ENCODE data around the gene NUP153. TPM values are rescaled to one million over a fixed set of nuclear protein-coding genes. Genes with fewer than 3 reads are reported as not detected.

The NUP153 gene
- polyA plus RNA-seq, 1 of the 3 experiments (the other 2 are of a cell fraction), result 10.5 TPM

DNA sequence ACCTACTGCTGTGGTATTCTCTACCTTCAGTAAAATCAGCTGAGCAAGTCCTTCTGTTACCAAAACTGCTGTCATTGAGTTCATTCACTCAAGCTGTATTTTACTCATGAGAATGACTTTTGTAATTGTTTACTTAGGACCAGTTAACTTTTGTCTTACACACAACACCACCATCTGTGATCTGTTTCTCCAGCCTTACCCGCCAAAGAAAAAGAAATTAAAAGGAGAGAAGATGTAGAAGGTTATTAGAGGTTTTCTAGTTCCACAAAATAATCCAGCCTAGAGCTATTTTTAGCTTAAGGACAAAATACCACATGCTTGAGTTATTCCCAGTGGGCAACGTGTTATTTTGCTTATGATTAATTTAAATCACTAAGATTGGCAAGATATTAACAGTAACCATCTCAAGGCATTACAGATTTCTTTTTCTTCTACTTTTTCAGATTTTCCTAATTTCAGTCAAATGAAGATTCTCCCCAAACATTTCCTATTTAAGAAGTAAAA is 68.5 kb downstream of the NUP153 start:
- H3K4me3 ChIP-seq (ENCODE audit: low read depth in 2 of 2, low read length in 1 of 2), result no peak overlapping the region
- TF ChIP-seq SMC3 (IDR thresholded peaks at IDR 0.05; ENCODE audit: low read depth, low read length), result no peak
- no peak for TF ChIP-seq NRF1 (IDR thresholded peaks at IDR 0.05; ENCODE audit: low read depth, low read length)
- TF ChIP-seq MXI1 (IDR thresholded peaks at IDR 0.05; ENCODE audit: low read depth, low read length), result no peak
- no peak for TF ChIP-seq RAD21 (IDR thresholded peaks at IDR 0.05; ENCODE audit: low read length)
- TF ChIP-seq, protein P1, sequence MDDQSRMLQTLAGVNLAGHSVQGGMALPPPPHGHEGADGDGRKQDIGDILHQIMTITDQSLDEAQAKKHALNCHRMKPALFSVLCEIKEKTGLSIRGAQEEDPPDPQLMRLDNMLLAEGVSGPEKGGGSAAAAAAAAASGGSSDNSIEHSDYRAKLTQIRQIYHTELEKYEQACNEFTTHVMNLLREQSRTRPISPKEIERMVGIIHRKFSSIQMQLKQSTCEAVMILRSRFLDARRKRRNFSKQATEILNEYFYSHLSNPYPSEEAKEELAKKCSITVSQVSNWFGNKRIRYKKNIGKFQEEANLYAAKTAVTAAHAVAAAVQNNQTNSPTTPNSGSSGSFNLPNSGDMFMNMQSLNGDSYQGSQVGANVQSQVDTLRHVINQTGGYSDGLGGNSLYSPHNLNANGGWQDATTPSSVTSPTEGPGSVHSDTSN (IDR thresholded peaks at IDR 0.05), result no peak
- no peak for TF ChIP-seq TAF1 (IDR thresholded peaks at IDR 0.05; ENCODE audit: borderline replicate concordance, low read depth, low read length)
- TF ChIP-seq EP300 (IDR thresholded peaks at IDR 0.05; ENCODE audit: borderline replicate concordance in 1 of 2, low read depth in 1 of 2, low read length in 1 of 2), result no peak
- no peak for TF ChIP-seq GABPA (IDR thresholded peaks at IDR 0.05; ENCODE audit: low read depth)
- TF ChIP-seq, protein P2, sequence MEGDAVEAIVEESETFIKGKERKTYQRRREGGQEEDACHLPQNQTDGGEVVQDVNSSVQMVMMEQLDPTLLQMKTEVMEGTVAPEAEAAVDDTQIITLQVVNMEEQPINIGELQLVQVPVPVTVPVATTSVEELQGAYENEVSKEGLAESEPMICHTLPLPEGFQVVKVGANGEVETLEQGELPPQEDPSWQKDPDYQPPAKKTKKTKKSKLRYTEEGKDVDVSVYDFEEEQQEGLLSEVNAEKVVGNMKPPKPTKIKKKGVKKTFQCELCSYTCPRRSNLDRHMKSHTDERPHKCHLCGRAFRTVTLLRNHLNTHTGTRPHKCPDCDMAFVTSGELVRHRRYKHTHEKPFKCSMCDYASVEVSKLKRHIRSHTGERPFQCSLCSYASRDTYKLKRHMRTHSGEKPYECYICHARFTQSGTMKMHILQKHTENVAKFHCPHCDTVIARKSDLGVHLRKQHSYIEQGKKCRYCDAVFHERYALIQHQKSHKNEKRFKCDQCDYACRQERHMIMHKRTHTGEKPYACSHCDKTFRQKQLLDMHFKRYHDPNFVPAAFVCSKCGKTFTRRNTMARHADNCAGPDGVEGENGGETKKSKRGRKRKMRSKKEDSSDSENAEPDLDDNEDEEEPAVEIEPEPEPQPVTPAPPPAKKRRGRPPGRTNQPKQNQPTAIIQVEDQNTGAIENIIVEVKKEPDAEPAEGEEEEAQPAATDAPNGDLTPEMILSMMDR (IDR thresholded peaks at IDR 0.05), result no peak
- no peak for TF ChIP-seq TCF12 (IDR thresholded peaks at IDR 0.05)
- no peak for TF ChIP-seq FOXJ3 (CRISPR knock-in tag; IDR thresholded peaks at IDR 0.05)
- TF ChIP-seq TEAD4 (IDR thresholded peaks at IDR 0.05; ENCODE audit: borderline replicate concordance, insufficient read depth), result no peak
- H3K36me3 ChIP-seq (replicated peaks in 1 of 2; ENCODE audit: control insufficient read depth in 1 of 2, insufficient read depth in 2 of 2, low read length in 1 of 2), result peaks cover 49 to 76% of the 10 kb centered on the region in 2 experiments
- no peaks in the 10 kb centered on the region for H3K9me3 ChIP-seq
- no peak overlapping the region for H2AFZ ChIP-seq (ENCODE audit: low read depth)
- H3K4me2 ChIP-seq, result no peak overlapping the region
- no peak overlapping the region for H3K9ac ChIP-seq
- WGBS (ENCODE audit: low lambda C conversion rate), result 77% methylated on average over 2 of the region's 2 CpGs
- H4K20me1 ChIP-seq (ENCODE audit: insufficient read depth), result peaks cover 7% of the 10 kb centered on the region; the same call in 1 of the 2 replicates
- no peak for DNase-seq
- H3K79me2 ChIP-seq (ENCODE audit: insufficient read depth), result peaks cover 49% of the 10 kb centered on the region; the same call in 1 of the 2 replicates
- H3F3A ChIP-seq (replicated peaks; ENCODE audit: insufficient read depth), result peaks cover 10% of the 10 kb centered on the region
- CTCF ChIA-PET, result interaction anchor here (1.8 to 4.3 kb wide), 2 partner anchors 12 kb away, joined by 4 to 16 read pairs; no protein-coding TSS in a partner anchor
- H3K27me3 ChIP-seq (ENCODE audit: insufficient read depth), result no peaks in the 10 kb centered on the region
- H3K9me2 ChIP-seq, result peaks cover 2% of the 10 kb centered on the region; the same call in 1 of the 2 replicates
- POLR2A ChIA-PET, result no interaction called here
- peaks cover 0 to 6% of the 10 kb centered on the region in 2 experiments; a peak in 1 of 4 replicates for H3K4me1 ChIP-seq (ENCODE audit: control insufficient read depth in 1 of 2, insufficient read depth in 2 of 2, low read depth in 1 of 2, low read length in 1 of 2)
- H3K27ac ChIP-seq (ENCODE audit: low read depth in 2 of 2, low read length in 1 of 2), result no peak overlapping the region

DNA sequence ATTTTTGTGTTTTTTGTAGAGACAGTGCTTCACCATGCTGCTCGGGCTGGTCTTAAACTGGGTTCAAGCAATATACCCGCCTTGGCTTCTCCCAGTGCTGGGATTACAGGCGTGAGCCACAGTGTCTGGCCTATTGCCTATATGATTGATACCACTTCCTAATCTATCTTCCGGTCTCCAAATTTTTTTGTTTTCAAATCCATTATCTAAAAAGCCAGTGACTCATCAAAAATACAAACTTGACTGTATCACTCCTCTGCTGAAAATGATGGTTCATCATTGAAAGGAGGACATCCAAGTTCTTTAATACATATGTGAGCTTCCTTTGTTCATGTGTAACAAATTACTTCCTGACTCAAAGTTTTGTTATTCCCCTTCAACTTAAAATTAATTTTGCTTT is 71.2 kb downstream of the NUP153 start:
- H3K9me3 ChIP-seq, result no peaks in the 10 kb centered on the region
- 98% methylated on average over 4 of the region's 4 CpGs for whole genome bisulfite sequencing (ENCODE audit: low lambda C conversion rate)
- peaks cover 2% of the 10 kb centered on the region; the same call in 1 of the 2 replicates for H3K9me2 ChIP-seq
- H3K27ac ChIP-seq (ENCODE audit: low read depth in 2 of 2, low read length in 1 of 2), result no peak overlapping the region
- H3K27me3 ChIP-seq (ENCODE audit: insufficient read depth), result no peaks in the 10 kb centered on the region
- ChIA-PET CTCF (interaction anchor here (1.0 kb wide), 1 partner anchor 181 kb away, joined by 4 read pairs; no protein-coding TSS in a partner anchor), POLR2A (no interaction called here)
- H3K36me3 ChIP-seq (replicated peaks in 1 of 2; ENCODE audit: control insufficient read depth in 1 of 2, insufficient read depth in 2 of 2, low read length in 1 of 2), result peaks cover 59 to 76% of the 10 kb centered on the region in 2 experiments
- no peak overlapping the region for H3K4me3 ChIP-seq (ENCODE audit: low read depth in 2 of 2, low read length in 1 of 2)
- peaks cover 7% of the 10 kb centered on the region; the same call in 1 of the 2 replicates for H4K20me1 ChIP-seq (ENCODE audit: insufficient read depth)
- peaks cover 50% of the 10 kb centered on the region for H3K79me2 ChIP-seq (ENCODE audit: insufficient read depth)
- H2AFZ ChIP-seq (ENCODE audit: low read depth), result no peak overlapping the region
- no peak overlapping the region for H3K9ac ChIP-seq
- peaks cover 10% of the 10 kb centered on the region for H3F3A ChIP-seq (replicated peaks; ENCODE audit: insufficient read depth)
- no peak overlapping the region for H3K4me2 ChIP-seq
- no peak for DNase-seq
- H3K4me1 ChIP-seq (ENCODE audit: control insufficient read depth in 1 of 2, insufficient read depth in 2 of 2, low read depth in 1 of 2, low read length in 1 of 2), result peaks cover 0 to 6% of the 10 kb centered on the region in 2 experiments; a peak in 1 of 4 replicates
- no peak for TF ChIP-seq ELF1 (IDR thresholded peaks at IDR 0.05)
- no peak for TF ChIP-seq GATA2 (CRISPR knock-in tag; IDR thresholded peaks at IDR 0.05)
- no peak for TF ChIP-seq JUND (IDR thresholded peaks at IDR 0.05)
- TF ChIP-seq, protein P3, sequence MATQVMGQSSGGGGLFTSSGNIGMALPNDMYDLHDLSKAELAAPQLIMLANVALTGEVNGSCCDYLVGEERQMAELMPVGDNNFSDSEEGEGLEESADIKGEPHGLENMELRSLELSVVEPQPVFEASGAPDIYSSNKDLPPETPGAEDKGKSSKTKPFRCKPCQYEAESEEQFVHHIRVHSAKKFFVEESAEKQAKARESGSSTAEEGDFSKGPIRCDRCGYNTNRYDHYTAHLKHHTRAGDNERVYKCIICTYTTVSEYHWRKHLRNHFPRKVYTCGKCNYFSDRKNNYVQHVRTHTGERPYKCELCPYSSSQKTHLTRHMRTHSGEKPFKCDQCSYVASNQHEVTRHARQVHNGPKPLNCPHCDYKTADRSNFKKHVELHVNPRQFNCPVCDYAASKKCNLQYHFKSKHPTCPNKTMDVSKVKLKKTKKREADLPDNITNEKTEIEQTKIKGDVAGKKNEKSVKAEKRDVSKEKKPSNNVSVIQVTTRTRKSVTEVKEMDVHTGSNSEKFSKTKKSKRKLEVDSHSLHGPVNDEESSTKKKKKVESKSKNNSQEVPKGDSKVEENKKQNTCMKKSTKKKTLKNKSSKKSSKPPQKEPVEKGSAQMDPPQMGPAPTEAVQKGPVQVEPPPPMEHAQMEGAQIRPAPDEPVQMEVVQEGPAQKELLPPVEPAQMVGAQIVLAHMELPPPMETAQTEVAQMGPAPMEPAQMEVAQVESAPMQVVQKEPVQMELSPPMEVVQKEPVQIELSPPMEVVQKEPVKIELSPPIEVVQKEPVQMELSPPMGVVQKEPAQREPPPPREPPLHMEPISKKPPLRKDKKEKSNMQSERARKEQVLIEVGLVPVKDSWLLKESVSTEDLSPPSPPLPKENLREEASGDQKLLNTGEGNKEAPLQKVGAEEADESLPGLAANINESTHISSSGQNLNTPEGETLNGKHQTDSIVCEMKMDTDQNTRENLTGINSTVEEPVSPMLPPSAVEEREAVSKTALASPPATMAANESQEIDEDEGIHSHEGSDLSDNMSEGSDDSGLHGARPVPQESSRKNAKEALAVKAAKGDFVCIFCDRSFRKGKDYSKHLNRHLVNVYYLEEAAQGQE (IDR thresholded peaks at IDR 0.05; ENCODE audit: low read depth, low read length), result no peak
- TF ChIP-seq, protein P4, sequence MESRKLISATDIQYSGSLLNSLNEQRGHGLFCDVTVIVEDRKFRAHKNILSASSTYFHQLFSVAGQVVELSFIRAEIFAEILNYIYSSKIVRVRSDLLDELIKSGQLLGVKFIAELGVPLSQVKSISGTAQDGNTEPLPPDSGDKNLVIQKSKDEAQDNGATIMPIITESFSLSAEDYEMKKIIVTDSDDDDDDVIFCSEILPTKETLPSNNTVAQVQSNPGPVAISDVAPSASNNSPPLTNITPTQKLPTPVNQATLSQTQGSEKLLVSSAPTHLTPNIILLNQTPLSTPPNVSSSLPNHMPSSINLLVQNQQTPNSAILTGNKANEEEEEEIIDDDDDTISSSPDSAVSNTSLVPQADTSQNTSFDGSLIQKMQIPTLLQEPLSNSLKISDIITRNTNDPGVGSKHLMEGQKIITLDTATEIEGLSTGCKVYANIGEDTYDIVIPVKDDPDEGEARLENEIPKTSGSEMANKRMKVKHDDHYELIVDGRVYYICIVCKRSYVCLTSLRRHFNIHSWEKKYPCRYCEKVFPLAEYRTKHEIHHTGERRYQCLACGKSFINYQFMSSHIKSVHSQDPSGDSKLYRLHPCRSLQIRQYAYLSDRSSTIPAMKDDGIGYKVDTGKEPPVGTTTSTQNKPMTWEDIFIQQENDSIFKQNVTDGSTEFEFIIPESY (IDR thresholded peaks at IDR 0.05; ENCODE audit: borderline replicate concordance, low read depth), result no peak
- TF ChIP-seq, protein P2 (IDR thresholded peaks at IDR 0.05), result no peak
- no peak for TF ChIP-seq RAD21 (IDR thresholded peaks at IDR 0.05; ENCODE audit: low read length)

Measured in SK-N-SH (cell line).